Measurements from ENCODE around the gene BCAS3.

DNA sequence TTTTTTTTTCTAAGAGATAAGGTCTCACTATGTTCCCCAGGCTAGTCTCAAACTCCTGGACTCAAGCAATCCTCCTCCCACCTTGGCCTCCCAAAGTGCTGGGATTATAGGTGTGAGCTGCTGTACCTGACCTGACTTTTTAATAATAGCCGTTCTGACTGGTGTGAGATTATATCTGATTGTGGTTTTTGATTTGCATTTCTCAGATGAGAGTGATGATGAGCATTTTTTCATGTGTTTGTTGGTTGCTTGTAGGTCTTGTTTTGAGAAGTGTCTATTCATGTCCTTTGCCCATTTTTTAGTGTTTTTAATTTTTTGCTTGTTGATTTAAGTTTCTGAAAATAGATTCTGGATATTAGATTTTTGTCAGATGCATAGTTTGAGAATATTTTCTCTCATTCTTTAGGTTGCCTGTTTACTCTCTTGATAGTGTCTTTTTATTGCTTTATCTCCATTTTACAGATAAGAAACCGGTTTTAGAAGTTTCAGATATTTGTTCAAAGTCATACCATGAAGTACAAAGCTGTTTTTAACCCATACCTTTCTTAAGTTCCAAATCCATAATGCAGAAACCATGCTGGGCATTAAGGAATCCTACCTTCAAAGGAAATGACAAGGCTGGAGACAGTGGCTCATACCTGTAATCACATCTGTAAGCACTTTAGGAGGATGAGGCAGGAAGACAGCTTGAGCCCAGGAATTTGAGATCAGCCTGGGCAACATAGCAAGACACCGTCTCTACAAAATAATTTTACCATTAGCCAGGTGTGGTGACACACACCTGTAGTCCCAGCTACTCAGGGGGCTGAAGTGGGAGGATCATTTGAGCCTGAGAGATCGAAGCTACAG is 553.5 kb downstream of the BCAS3 start:
- no peak for TF ChIP-seq POLR2A (IDR thresholded peaks at IDR 0.05)
- TF ChIP-seq, protein P1, sequence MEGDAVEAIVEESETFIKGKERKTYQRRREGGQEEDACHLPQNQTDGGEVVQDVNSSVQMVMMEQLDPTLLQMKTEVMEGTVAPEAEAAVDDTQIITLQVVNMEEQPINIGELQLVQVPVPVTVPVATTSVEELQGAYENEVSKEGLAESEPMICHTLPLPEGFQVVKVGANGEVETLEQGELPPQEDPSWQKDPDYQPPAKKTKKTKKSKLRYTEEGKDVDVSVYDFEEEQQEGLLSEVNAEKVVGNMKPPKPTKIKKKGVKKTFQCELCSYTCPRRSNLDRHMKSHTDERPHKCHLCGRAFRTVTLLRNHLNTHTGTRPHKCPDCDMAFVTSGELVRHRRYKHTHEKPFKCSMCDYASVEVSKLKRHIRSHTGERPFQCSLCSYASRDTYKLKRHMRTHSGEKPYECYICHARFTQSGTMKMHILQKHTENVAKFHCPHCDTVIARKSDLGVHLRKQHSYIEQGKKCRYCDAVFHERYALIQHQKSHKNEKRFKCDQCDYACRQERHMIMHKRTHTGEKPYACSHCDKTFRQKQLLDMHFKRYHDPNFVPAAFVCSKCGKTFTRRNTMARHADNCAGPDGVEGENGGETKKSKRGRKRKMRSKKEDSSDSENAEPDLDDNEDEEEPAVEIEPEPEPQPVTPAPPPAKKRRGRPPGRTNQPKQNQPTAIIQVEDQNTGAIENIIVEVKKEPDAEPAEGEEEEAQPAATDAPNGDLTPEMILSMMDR (IDR thresholded peaks at IDR 0.05): no peak

Measured in lower leg skin (tissue), 3 donors.